HepG2 (cell line): ENCODE results near the gene USP43. TPM values are rescaled to one million over a fixed set of nuclear protein-coding genes. Genes with fewer than 3 reads are reported as not detected.
A peak's percentile ranks its signal among the peaks of the same experiment; 100 is the strongest.
"Not testable (repeated sequence)": the region's sequence is repeated elsewhere in the genome, so short reads cannot be mapped to it uniquely, and the experiment has no call there.

ENCODE experiments used
- ATAC-seq: fragments of 200-7000 bp; cut with Tn5 transposase; 3 replicates; pipeline ENCODE4 v1.9.1; 2020; ENCODE audit warnings: mild to moderate bottlenecking, moderate library complexity
- BruUV-seq: library from RNA; stranded (reverse); fragments of 400-500 nt; replicated peaks from 2 replicates; lab custom pipeline; 2021; lab: Mats Ljungman, UMichigan
- CTCF ChIA-PET: fragments of 300-600 bp; formaldehyde crosslinking; extraction: SDS; loops from one replicate; lab custom pipeline; 2021; ENCODE audit warnings: low total read pairs, inconsistent platforms, low intra/inter-chr PET ratio; lab: Yijun Ruan, JAX
- POLR2A ChIA-PET: fragments of 350-600 bp; sonication (Branson Sonifier 250); formaldehyde crosslinking; loops from one replicate; lab custom pipeline; 2020; ENCODE audit warnings: antibody characterized with exemption, inconsistent platforms; lab: Yijun Ruan, JAX
- DNase-seq: peaks from one replicate; pipeline ENCODE4 v3.0.0-alpha.2; 2015; ENCODE audit warnings: low spot score
- FAIRE-seq: peaks from 3 replicates; lab custom pipeline; 2011; peaks lifted over from hg19 to GRCh38; lab: Jason Lieb, UNC
- H2AFZ ChIP-seq: one replicate; pipeline ENCODE4 v1.6.1; 2011; ENCODE audit warnings: low read length, inconsistent platforms
- H3K27ac ChIP-seq: fragments of 300-600 bp; 3 replicates; pipeline ENCODE4 v1.8.0; 2011; ENCODE audit warnings: mixed run types, mild to moderate bottlenecking, mixed read lengths, low read length, inconsistent platforms; ENCODE audit not compliant: insufficient read depth; ENCODE audit errors: extremely low read length
- H3K27me3 ChIP-seq, 2 experiments: fragments of 200-600 bp in 1 of 2; 2 replicates in 1 of 2; 3 replicates in 1 of 2; pipeline versions ENCODE4 v1.6.0 to v1.8.0; 2011; ENCODE audit warnings: low read length in 2 of 2, mild to moderate bottlenecking in 2 of 2, moderate library complexity in 2 of 2, inconsistent platforms in 1 of 2; ENCODE audit not compliant: insufficient read depth in 2 of 2, control insufficient read depth in 1 of 2
- H3K36me3 ChIP-seq, 2 experiments: fragments of 200-600 bp in 1 of 2; replicated peaks in 1 of 2; 2 replicates in 1 of 2; 3 replicates in 1 of 2; pipeline versions ENCODE4 v1.5.1 to v1.8.0; 2011; ENCODE audit warnings: low read length in 2 of 2, inconsistent platforms in 1 of 2; ENCODE audit not compliant: insufficient read depth in 2 of 2, control insufficient read depth in 1 of 2
- H3K4me1 ChIP-seq: 2 replicates; pipeline ENCODE4 v1.5.1; 2012; ENCODE audit warnings: low read length, inconsistent platforms; ENCODE audit not compliant: insufficient read depth
- H3K4me2 ChIP-seq: 2 replicates; pipeline ENCODE4 v1.6.0; 2011; ENCODE audit warnings: low read depth, low read length, inconsistent platforms
- H3K4me3 ChIP-seq, 3 experiments: fragments of 200-600 bp in 1 of 3; sonication (generic), shearing (Covaris generic) in 1 of 3; replicated peaks in 1 of 3; 2 replicates each; pipeline ENCODE4 v1.5.1; 2011 to 2016; ENCODE audit warnings: low read length in 3 of 3, inconsistent platforms in 2 of 3, low read depth in 2 of 3, mild to moderate bottlenecking in 2 of 3, control low read depth in 1 of 3, mixed read lengths in 1 of 3; ENCODE audit not compliant: insufficient read depth in 1 of 3
- H3K79me2 ChIP-seq: one replicate; pipeline ENCODE4 v1.6.1; 2011; ENCODE audit warnings: low read length, inconsistent platforms; ENCODE audit not compliant: insufficient read depth
- H3K9ac ChIP-seq: 2 replicates; pipeline ENCODE4 v1.6.0; 2011; ENCODE audit warnings: mild to moderate bottlenecking, low read depth, low read length, inconsistent platforms; ENCODE audit not compliant: insufficient read depth
- H3K9me3 ChIP-seq: 2 replicates; pipeline ENCODE4 v1.5.1; 2012; ENCODE audit warnings: mild to moderate bottlenecking, low read length
- H4K20me1 ChIP-seq: 2 replicates; pipeline ENCODE4 v1.6.0; 2011; ENCODE audit warnings: inconsistent platforms, mild to moderate bottlenecking, low read length, moderate library complexity; ENCODE audit not compliant: insufficient read depth
- NR0B2 ChIP-seq: sonication (generic); formaldehyde crosslinking; IDR thresholded peaks from 2 replicates; pipeline ENCODE4 v1.4.0; 2020; ENCODE audit warnings: mild to moderate bottlenecking, missing genetic modification reagents
- PAXIP1 ChIP-seq: sonication (generic); formaldehyde crosslinking; conservative IDR thresholded peaks from 2 replicates; pipeline ENCODE4 v1.4.0; 2020; ENCODE audit warnings: mild to moderate bottlenecking, missing genetic modification reagents, moderate library complexity
- U2AF1 ChIP-seq: fragments of 200-400 bp; formaldehyde crosslinking; optimal IDR thresholded peaks from 2 replicates; pipeline ENCODE3; 2017; ENCODE audit warnings: mild to moderate bottlenecking, low read depth, low read length
- ZC3H4 ChIP-seq: sonication (generic); formaldehyde crosslinking; IDR thresholded peaks from 2 replicates; pipeline ENCODE4 v1.4.0; 2020; ENCODE audit warnings: missing genetic modification reagents, borderline replicate concordance
- WGBS: methylation state at CpG from one replicate; pipeline ENCODE4 v1.1.6; 2017; ENCODE audit warnings: low lambda C conversion rate; 5-methylcytosine and 5-hydroxymethylcytosine counted together
- in situ Hi-C: cut with HindIII; loops from 2 replicates; pipeline ENCODE4 v1.10.0; 2017; ENCODE audit warnings: low pct_unique_long_range_greater_than_20kb; ENCODE audit not compliant: extremely low pct_ligation_motif_present
- intact Hi-C: fragments of 100-400 bp; cut with micrococcal nuclease; formaldehyde crosslinking; loops from one replicate; pipeline ENCODE4 v1.10.0; 2022; ENCODE audit not compliant: unreplicated experiment
- polyA plus RNA-seq, 8 experiments: library from polyadenylated mRNA; depleted of rRNA in 3 of 8; stranded (reverse) in 7 of 8; unstranded in 1 of 8; fragments of >200 nt; fragmentation: Illumina TruSeq in 4 of 8; extraction: Trizol in 4 of 8; gene quantifications; 2 replicates each; pipeline versions ENCODE4 v1.2.1 to v1.2.3, GENCODE V29; 2011 to 2016; ENCODE audit warnings: low read depth in 4 of 8, missing spikeins in 1 of 8, mixed read lengths in 1 of 8; ENCODE audit not compliant: insufficient read depth in 1 of 8
- total RNA-seq, 5 experiments: library from RNA; depleted of rRNA; stranded (reverse); fragments of >200 nt; fragmentation: Illumina TruSeq; extraction: Trizol; gene quantifications; 2 replicates each; pipeline ENCODE4 v1.2.3, GENCODE V29; 2016; ENCODE audit warnings: low read depth in 1 of 5

The USP43 gene
- total and polyA plus RNA-seq, 2 of the 13 experiments (the other 11 are each of a cell fraction or from before 2014, with no cell fraction given): 1.6 to 2.2 TPM

GRCh38 chr17:9644910-9645751 is at the start of gene USP43 (continued):
- TF ChIP-seq PAXIP1 (CRISPR knock-in tag) (no peak), U2AF1 (peak; percentile 38), NR0B2 (no peak), ZC3H4 (no peak)

GRCh38 chr17:9597638-9598037 is 47.7 kb upstream of the USP43 start:
- CTCF ChIA-PET, ATAC-seq, H4K20me1 ChIP-seq, H3K9ac ChIP-seq, H3K9me3 ChIP-seq, FAIRE-seq, DNase-seq, H3K4me3 ChIP-seq, intact Hi-C loops, H3K36me3 ChIP-seq, H2AFZ ChIP-seq, H3K79me2 ChIP-seq, BruUV-seq, POLR2A ChIA-PET, in situ Hi-C loops, H3K27ac ChIP-seq, H3K4me2 ChIP-seq, H3K27me3 ChIP-seq, H3K4me1 ChIP-seq: not testable (repeated sequence)
- WGBS: 52% methylated on average over 5 of the region's 5 CpGs
